ENCODE data around the gene KCNJ6.
"Not testable (repeated sequence)": the region's sequence is repeated elsewhere in the genome, so short reads cannot be mapped to it uniquely, and the experiment has no call there.

KCNJ6 gene

DNA sequence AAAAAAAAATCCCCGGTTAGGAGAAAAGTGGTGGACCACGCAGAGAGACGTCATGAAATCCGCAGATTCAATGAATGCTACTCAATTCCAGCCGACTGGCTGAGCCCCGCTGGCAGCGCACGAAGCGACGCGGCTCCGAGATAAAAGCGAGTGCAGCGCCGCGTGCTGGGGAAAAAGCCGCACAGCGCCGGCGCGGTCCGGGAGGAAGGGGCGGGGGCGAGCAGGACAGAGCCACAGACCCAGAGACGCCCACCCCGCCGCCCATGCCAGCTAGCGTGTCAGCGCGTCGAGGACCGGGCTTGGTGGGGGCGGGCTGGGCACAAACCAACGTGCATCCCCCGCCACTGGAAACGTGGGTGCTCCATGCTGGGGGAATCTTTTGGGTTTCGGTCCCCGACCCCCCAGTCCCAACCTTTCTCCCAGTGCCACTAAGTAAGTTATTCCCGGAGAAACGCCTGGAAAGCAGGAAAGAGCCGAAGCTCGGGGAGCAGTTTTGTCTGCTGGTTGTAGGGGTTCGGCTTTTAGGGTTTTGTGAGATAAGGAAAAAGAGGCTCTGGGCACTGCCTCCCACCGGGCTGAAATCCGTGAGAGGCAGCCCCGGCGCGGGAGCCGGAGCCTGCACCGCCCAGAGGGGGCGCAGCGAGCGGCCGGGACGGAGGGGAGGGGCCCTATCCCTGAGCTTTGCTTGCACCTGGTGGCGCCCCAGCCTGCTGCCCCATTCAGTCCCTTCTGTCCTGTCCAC is at the start of gene KCNJ6:
KCNJ6 (minus strand) TSS at position 148 of the 742 bp plus-strand sequence. CDS start 75,775 bp downstream, outside the sequence.
- DNase-seq = peak; percentile 10 to 12

DNA sequence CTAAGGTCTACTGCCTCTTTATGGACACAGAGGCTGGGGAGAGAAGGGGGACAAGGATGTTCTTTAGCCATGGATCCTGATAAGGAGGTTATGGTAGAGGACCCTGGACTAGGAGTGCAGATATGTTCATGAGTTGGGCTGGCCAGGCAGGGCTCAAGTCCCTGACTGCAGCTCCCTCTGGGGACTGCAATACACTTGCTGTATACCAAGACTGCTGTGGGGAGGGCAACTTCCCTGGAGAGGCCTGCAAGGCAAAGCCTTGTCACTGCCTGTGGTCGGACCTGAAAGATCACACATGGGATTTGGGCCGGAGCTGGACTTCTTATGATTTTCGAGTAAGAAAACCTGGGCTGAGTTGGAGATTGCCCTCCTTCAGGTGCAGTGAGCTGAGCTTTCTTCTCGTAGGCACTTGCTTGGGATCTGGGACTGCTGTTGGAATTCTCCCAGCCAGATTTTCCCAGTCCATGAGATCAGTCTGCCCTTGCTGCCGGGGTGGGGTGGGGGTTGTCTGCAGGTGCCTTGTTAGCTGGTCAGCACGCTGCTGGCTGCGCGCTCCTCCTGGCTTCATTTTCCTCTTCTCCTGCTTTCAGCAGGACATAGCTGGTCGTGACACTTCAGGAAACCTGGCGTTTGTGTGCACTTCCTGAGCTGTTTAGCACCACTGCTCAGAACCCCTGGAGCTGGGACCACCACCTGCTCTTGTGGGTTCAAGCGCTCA is 49.0 kb upstream of the KCNJ6 start:
- DNase-seq = no peak

DNA sequence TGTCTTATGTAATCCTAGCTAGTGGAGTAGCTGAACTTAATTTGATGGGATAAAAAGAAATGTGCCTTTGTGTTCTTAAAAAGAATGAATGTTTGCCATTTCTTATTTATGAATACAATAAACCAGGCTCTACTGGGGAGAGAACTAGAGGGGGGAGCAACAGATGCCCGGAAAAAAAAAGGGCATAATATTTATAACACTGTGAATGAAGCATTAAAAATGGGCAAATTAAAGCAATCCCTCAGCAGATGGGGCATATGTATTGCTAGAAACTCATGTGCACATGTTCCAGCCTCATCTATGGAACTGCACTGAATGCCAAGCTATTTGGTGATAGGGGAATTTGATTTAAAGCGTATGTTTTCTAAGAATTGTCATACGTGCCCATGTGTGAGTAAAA is 42.3 kb upstream of the KCNJ6 start:
- DNase-seq = no peak

- no peak for DNase-seq
These were observed 40.5 kb upstream of the KCNJ6 start for GRCh38 chr21:37956772-37957171.

DNA sequence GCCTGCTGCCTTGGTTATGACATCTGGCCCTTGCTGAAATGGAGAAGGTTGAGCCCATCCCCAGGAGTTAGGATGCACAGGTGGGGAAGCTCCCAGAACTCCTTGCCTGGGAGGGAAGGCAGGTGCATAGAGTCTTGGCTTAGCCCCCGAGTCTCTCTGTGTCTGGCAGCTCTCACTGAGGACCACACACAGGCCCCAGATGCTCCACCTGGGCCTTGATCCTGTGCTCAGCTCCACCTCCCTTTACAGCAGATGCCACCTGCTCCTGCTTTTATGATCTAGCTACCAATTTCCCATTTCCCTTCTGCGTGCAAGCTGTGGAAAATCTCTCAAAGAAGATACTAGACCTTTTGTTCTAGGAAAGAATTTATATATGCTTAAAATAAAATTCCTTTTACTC is 28.8 kb upstream of the KCNJ6 start:
- no peak for DNase-seq

DNA sequence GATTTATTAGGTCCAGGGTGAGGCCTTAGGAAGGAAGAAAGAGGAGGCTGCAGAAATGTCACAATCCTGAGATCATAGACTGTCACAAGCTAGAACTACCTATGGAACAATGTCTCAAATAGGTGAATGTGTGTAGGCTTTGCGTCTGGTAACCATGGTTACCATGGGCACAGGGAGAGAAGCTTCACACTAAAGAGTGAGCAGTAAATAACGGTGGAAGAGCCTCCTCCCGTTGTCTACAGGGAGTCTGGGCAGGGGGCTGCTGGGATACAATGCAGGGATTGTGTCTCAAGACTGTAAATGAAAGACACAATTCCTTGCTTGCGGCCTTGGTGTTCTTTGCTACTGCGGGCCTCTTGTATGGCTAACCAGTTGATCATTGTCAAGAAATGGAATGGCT is 28.2 kb upstream of the KCNJ6 start:
- no peak for DNase-seq

- DNase-seq = no peak
These were observed 24.4 kb upstream of the KCNJ6 start for GRCh38 chr21:37940691-37941090.

DNA sequence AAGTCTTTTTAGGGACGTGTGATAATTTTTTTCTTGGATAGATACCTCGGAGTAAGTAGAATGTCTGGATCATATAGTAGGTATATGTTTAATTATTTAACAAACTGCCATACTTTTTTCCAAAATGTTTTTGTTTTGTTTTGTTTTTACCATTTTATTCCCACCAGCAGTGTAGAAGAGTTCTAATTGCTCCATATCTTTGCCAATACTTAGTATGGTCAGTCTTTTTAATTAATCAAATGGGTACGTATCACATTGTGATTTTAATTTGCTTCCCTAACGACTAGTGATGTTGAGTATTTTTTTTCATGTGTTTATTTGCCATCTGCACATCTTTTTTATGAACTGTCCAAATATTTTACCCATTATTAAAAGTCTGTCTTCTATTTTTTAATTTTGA is 23.6 kb upstream of the KCNJ6 start:
- no peak for DNase-seq

GRCh38 chr21:37939251-37939650 is 23.0 kb upstream of the KCNJ6 start:
- no peak for DNase-seq

GRCh38 chr21:37937668-37938067 is 21.4 kb upstream of the KCNJ6 start:
- DNase-seq = no peak

GRCh38 chr21:37936010-37936785 is 19.9 kb upstream of the KCNJ6 start:
- no peak for DNase-seq

DNA sequence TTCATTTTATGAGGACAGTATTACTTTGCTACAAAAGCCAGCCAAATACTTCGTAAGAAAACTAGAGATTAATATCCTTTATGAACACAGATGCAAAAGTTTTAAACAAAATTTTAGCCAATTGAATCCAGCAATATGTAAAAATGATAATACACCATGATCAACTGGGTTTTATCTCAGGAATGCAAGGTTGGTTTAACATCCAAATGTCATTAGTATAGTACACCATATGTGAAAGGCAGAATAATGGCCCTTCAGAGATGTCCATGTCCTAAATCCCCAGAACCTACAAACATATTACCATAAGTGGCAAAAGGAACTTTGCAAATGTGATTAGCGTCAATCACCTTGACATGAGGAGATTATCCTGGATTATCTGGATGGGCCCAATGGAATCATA is 16.7 kb upstream of the KCNJ6 start:
- no peak for DNase-seq

DNA sequence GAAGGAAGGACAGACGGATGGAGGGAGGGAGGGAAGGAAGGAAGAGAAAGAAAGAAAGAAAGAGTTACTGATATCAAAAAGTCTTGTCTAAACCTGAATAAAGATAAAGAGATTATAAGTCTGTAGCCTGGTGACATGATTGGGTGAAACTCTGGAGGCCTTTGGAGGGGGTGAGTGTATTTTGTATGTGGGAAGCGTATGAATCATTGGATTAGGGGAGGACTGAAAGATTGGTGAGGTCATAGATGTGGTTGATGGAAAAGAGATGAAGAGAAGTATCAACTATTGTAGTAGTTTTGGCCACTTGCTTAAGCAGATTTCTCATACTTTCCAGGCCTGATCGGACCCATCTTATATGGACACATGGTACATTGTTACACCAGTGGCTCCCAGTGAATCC is 11.5 kb upstream of the KCNJ6 start:
- no peak for DNase-seq

GRCh38 chr21:37921091-37921490 is 4.8 kb upstream of the KCNJ6 start:
- no peak for DNase-seq

- not testable (repeated sequence) for DNase-seq
These were observed 4.0 kb upstream of the KCNJ6 start for GRCh38 chr21:37920302-37920701.

DNA sequence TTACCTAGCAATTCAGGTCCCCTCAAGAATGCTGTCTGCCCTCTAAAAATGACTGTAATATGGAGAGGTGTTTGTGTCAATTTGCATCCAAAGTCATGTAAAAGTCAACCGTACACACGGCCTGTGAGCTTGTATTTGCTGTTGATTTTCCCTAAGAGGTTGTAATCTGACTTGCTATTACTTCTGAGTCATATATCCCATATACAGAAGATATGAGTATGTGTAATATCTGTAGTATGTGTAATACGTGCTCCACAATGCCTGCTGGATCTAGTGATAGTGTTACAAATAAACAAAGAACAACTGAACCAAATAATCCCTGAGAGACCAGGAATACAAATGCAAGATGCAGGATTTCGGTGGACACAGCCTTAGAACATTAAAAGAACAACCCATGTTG is 1.4 kb upstream of the KCNJ6 start:
- no peak for DNase-seq

- DNase-seq = no peak
These were observed 332 bp downstream of the KCNJ6 start for GRCh38 chr21:37915941-37916309.

DNA sequence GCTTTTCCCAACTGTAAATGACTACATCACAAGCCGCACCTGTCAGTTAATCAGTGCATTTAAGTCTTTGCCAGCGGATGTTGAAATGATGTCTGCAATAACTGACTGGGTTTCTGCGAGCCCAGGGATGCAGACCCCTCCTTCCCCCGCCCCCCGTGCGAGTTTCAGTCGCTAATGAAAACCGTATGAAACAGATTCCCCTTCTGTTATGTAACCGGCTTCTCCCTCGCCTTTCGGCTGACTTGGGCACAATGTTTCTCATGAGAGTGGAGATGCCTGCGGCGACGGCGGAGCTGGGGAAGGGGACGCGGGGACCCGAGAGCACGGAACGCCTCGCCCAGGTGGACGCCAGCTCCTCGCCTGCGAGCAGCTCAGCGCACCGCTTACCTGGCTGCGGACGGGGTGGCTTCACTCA is 753 bp downstream of the KCNJ6 start:
- no peak for DNase-seq

GRCh38 chr21:37912616-37913015 is 3.6 kb downstream of the KCNJ6 start:
- no peak for DNase-seq

DNA sequence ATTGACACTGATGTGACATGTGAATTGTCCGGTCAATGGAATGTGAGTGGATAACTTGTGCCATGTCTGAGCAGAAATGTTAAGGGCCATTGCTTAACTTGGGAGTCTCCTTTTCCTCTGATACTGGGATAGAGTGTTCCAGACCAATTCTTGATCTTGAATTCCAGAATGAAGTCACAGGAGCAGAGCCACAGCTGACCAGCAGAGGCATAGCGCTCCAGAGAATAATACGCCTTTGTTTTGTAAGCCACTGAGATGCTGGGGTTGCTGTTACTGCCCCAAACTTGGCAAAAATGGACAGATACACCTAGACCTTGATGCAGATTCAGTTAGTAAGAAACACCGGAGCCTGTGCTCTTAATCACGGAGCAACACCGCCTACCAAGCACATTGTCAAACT is 6.3 kb downstream of the KCNJ6 start:
- DNase-seq = no peak

- DNase-seq = no peak
These were observed 7.6 kb downstream of the KCNJ6 start for GRCh38 chr21:37908691-37909090.

DNA sequence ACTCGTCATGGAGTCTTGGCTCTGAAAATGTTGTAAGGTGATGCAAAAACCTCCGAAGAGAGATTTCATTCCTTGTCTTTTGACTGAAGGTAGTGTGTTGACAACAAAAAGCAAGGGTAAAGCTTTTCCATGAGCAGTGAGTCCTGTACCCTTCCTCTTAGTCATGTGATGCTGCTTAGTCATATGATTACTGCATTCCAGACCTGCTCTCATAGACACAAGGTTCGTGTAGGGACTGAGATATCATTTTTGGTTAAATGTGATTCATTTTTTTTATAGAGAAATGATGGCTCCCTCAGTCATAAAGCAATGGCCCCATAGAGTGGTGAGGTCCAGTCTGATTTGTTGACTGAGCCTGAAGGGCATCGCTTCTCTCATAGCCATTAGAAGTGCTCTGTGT is 9.2 kb downstream of the KCNJ6 start:
- no peak for DNase-seq

- no peak for DNase-seq
These were observed 11.0 kb downstream of the KCNJ6 start for GRCh38 chr21:37905291-37905690.

DNA sequence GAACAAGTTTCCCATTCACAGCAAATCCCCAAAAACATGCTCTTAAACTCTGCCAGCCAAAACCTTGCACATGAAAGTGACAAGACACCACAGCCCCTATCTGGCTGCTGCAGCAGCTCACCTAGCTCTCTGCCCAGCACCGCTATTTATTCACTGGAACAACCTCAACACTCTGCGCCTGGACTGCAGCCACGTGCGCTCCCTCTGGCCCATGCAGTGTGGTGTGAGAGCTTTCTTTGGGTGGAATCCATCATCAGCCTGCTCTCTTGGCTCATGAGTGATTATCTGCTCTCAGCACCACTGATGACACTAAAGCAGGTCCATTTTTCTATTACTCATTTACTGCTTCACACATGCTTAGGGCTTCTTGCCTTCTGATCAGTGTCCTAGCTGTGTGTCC is 11.4 kb downstream of the KCNJ6 start:
- no peak for DNase-seq

Measured in activated CD4-positive, alpha-beta T cell treated with anti-CD3 and anti-CD28 coated beads, Interleukin-2, amount 50 U/mL, for 48 hours (primary cell).